Kidney (tissue), 14 donors: Measurements from ENCODE around the gene GLIS1. TPM values are rescaled to one million over a fixed set of nuclear protein-coding genes. Genes with fewer than 3 reads are reported as not detected.

Experiments used
- DNase-seq, 5 donors: peaks; one replicate each; pipeline ENCODE4 v3.0.0-alpha.2; 2013 to 2020
- FAIRE-seq: peaks from 2 replicates; lab custom pipeline; 2012; peaks lifted over from hg19 to GRCh38; lab: Jason Lieb, UNC
- H3K27ac ChIP-seq, 2 donors: one replicate each; pipeline ENCODE4 v1.7.0; 2013; ENCODE audit warnings: low read depth in 2 of 2, low read length in 2 of 2, inconsistent platforms in 1 of 2
- H3K27me3 ChIP-seq: one replicate; pipeline ENCODE4 v1.7.1; 2013; ENCODE audit warnings: low read length, inconsistent platforms; ENCODE audit not compliant: control insufficient read depth, insufficient read depth
- H3K36me3 ChIP-seq, 3 donors: one replicate each; pipeline versions ENCODE4 v1.7.0 to v1.7.1; 2013; ENCODE audit warnings: low read length in 3 of 3, control low read depth in 1 of 3, inconsistent platforms in 1 of 3; ENCODE audit not compliant: insufficient read depth in 3 of 3, control insufficient read depth in 2 of 3
- H3K4me1 ChIP-seq, 3 donors: one replicate each; pipeline versions ENCODE4 v1.7.0 to v1.7.1; 2013; ENCODE audit warnings: low read length in 3 of 3, inconsistent platforms in 1 of 3, low read depth in 1 of 3; ENCODE audit not compliant: control insufficient read depth in 2 of 3, insufficient read depth in 2 of 3
- H3K4me3 ChIP-seq, 3 donors: one replicate each; pipeline versions ENCODE4 v1.7.0 to v1.8.1; 2013; ENCODE audit warnings: low read length in 3 of 3, control low read depth in 1 of 3, inconsistent platforms in 1 of 3
- H3K9ac ChIP-seq, 3 donors: one replicate each; pipeline versions ENCODE4 v1.7.0 to v1.7.1; 2013; ENCODE audit warnings: low read length in 3 of 3, control low read depth in 1 of 3, inconsistent platforms in 1 of 3
- H3K9me3 ChIP-seq, 3 donors: one replicate each; pipeline versions ENCODE4 v1.7.0 to v1.7.1; 2013; ENCODE audit warnings: low read length in 3 of 3, control low read depth in 1 of 3, inconsistent platforms in 1 of 3; ENCODE audit not compliant: control insufficient read depth in 2 of 3, insufficient read depth in 1 of 3
- CTCF ChIP-seq: IDR thresholded peaks from 3 replicates; pipeline ENCODE4 v1.5.1; 2012; ENCODE audit warnings: mild to moderate bottlenecking, moderate library complexity, borderline replicate concordance; ENCODE audit not compliant: insufficient read depth; ENCODE audit errors: extremely low read depth
- intact Hi-C: fragments of 100-400 bp; cut with DNase I; formaldehyde crosslinking; loops from one replicate; pipeline ENCODE4 v1.11.1; 2022
- polyA plus RNA-seq: library from polyadenylated mRNA; stranded (reverse); fragments of 350-450 nt; fragmentation: Illumina TruSeq; extraction: RNeasy Lipid Tissue Mini Kit (QIAGEN cat#74804); gene quantifications from one replicate; pipeline ENCODE4 v1.2.3, GENCODE V29; 2014; ENCODE audit warnings: low read depth, low replicate concordance; ENCODE audit not compliant: insufficient read depth
- total RNA-seq: library from RNA; stranded (reverse); fragmentation: NEBNext Ultra II Directional; extraction: Animal tissue kit (Norgen Biotek cat#: 25700); gene quantifications from one replicate; pipeline ENCODE4 v1.2.1, GENCODE V29; 2021
- donor health status: control.
- donor health status: control.
- donor health status: control.
- donor health status: control.
- donor health status: control.
- donor health status: DM: yes; HTN: yes; CAD: no.
- donor health status: Normal renal cell carcinoma (clear cell type).

Gene GLIS1
- total and polyA plus RNA-seq, 2 donors from 2014 or later, result 3.3 to 3.7 TPM

- no peak overlapping the region for H3K27ac ChIP-seq
- no peak for TF ChIP-seq CTCF
- H3K4me3 ChIP-seq, result no peak overlapping the region
- peaks cover 0 to 3% (median 0%) of the 10 kb centered on the region in 3 donors for H3K4me1 ChIP-seq
- DNase-seq (no peak), FAIRE-seq (no peak)
- no peak overlapping the region for H3K9ac ChIP-seq
- no peaks in the 10 kb centered on the region for H3K9me3 ChIP-seq
- intact Hi-C loops, result no loop called here
- no peaks in the 10 kb centered on the region for H3K36me3 ChIP-seq
- H3K27me3 ChIP-seq, result no peaks in the 10 kb centered on the region
Observed at GRCh38 chr1:53473463-53473862, 265.5 kb downstream of the GLIS1 start.

- H3K36me3 ChIP-seq, result no peaks in the 10 kb centered on the region
- no peak overlapping the region for H3K4me3 ChIP-seq
- peaks cover 0 to 3% (median 0%) of the 10 kb centered on the region in 3 donors for H3K4me1 ChIP-seq
- FAIRE-seq, result no peak
- no peak overlapping the region for H3K27ac ChIP-seq
- no peak for DNase-seq
- no peak overlapping the region for H3K9ac ChIP-seq
- intact Hi-C loops, result no loop called here
- H3K9me3 ChIP-seq, result no peaks in the 10 kb centered on the region
- TF ChIP-seq CTCF, result no peak
- H3K27me3 ChIP-seq, result no peaks in the 10 kb centered on the region
Observed at GRCh38 chr1:53471000-53471399, 268.0 kb downstream of the GLIS1 start.

GRCh38 chr1:53470584-53470983 is 268.4 kb downstream of the GLIS1 start:
- Histone ChIP-seq H3K4me1 (peaks cover 0 to 3% (median 0%) of the 10 kb centered on the region in 3 donors), H3K36me3 (no peaks in the 10 kb centered on the region), H3K9ac (no peak overlapping the region), H3K27me3 (no peaks in the 10 kb centered on the region), H3K27ac (no peak overlapping the region), H3K9me3 (no peaks in the 10 kb centered on the region), H3K4me3 (no peak overlapping the region)
- no peak for FAIRE-seq
- TF ChIP-seq CTCF, result no peak
- peak in 1 of 5 donors; percentile 74 for DNase-seq
- intact Hi-C loops, result no loop called here

GRCh38 chr1:53470155-53470554 is 268.8 kb downstream of the GLIS1 start:
- H3K4me3 ChIP-seq, result no peak overlapping the region
- TF ChIP-seq CTCF, result peak; percentile 49
- FAIRE-seq, result no peak

More at GRCh38 chr1:53470155-53470554, 268.8 kb downstream of the GLIS1 start:
- H3K36me3 ChIP-seq, result no peaks in the 10 kb centered on the region
- intact Hi-C loops, result no loop called here
- H3K27ac ChIP-seq, result no peak overlapping the region
- H3K9me3 ChIP-seq, result no peaks in the 10 kb centered on the region
- DNase-seq, result peak; percentile 90 to 94 (median 91)
- H3K4me1 ChIP-seq, result peaks cover 0 to 3% (median 0%) of the 10 kb centered on the region in 3 donors
- no peak overlapping the region for H3K9ac ChIP-seq
- no peaks in the 10 kb centered on the region for H3K27me3 ChIP-seq
